GM18868 (cell line): ENCODE data around the gene FILIP1.
A peak's percentile ranks its signal among the peaks of the same experiment; 100 is the strongest.
"Not testable (repeated sequence)": the region's sequence is repeated elsewhere in the genome, so short reads cannot be mapped to it uniquely, and the experiment has no call there.

Experiments used
- ATAC-seq: cut with Tn5 transposase; IDR thresholded peaks from one replicate; pipeline ENCODE4 v1.9.1; 2021; ENCODE audit warnings: mild to moderate bottlenecking, moderate library complexity; ENCODE audit not compliant: unreplicated experiment

Gene FILIP1

GRCh38 chr6:75422024-75422639 is 71.5 kb downstream of the FILIP1 start:
- no peak for ATAC-seq

- ATAC-seq = no peak
These were observed 72.1 kb downstream of the FILIP1 start for GRCh38 chr6:75421316-75422023.

GRCh38 chr6:75419980-75420379 is 73.6 kb downstream of the FILIP1 start:
- no peak for ATAC-seq

GRCh38 chr6:75419416-75419815 is 74.2 kb downstream of the FILIP1 start:
- ATAC-seq = no peak

GRCh38 chr6:75418233-75418632 is 75.4 kb downstream of the FILIP1 start:
- ATAC-seq = no peak

- no peak for ATAC-seq
These were observed 77.2 kb downstream of the FILIP1 start for GRCh38 chr6:75416443-75416842.

GRCh38 chr6:75415804-75416203 is 77.8 kb downstream of the FILIP1 start:
- no peak for ATAC-seq

- ATAC-seq = no peak
These were observed 79.1 kb downstream of the FILIP1 start for GRCh38 chr6:75414445-75415021.

GRCh38 chr6:75412969-75413662 is 80.5 kb downstream of the FILIP1 start:
- no peak for ATAC-seq

GRCh38 chr6:75410564-75410963 is 83.0 kb downstream of the FILIP1 start:
- not testable (repeated sequence) for ATAC-seq

GRCh38 chr6:75409928-75410327 is 83.7 kb downstream of the FILIP1 start:
- no peak for ATAC-seq

- ATAC-seq = no peak
These were observed 84.3 kb downstream of the FILIP1 start for GRCh38 chr6:75409286-75409685.

- ATAC-seq = no peak
These were observed 90.0 kb downstream of the FILIP1 start for GRCh38 chr6:75403563-75404080.

- peak; percentile 45 for ATAC-seq
These were observed 91.3 kb downstream of the FILIP1 start for GRCh38 chr6:75402296-75402695.

GRCh38 chr6:75397656-75398465 is 95.7 kb downstream of the FILIP1 start:
- no peak for ATAC-seq

- no peak for ATAC-seq
These were observed 96.4 kb downstream of the FILIP1 start for GRCh38 chr6:75397171-75397570.

GRCh38 chr6:75396005-75396800 is 97.4 kb downstream of the FILIP1 start:
- no peak for ATAC-seq

GRCh38 chr6:75393806-75394205 is 99.8 kb downstream of the FILIP1 start:
- no peak for ATAC-seq

GRCh38 chr6:75391276-75391675 is 102.3 kb downstream of the FILIP1 start:
- ATAC-seq = no peak
